ENCODE data around the gene PKNOX1.
A peak's percentile ranks its signal among the peaks of the same experiment; 100 is the strongest.
"Not testable (repeated sequence)": the region's sequence is repeated elsewhere in the genome, so short reads cannot be mapped to it uniquely, and the experiment has no call there.

The PKNOX1 gene

GRCh38 chr21:42956824-42957630 is 17.3 kb upstream of the PKNOX1 start:
- no peak for DNase-seq

GRCh38 chr21:42958122-42958521 is 16.2 kb upstream of the PKNOX1 start:
- DNase-seq = not testable (repeated sequence)

GRCh38 chr21:42959728-42960127 is 14.6 kb upstream of the PKNOX1 start:
- DNase-seq = no peak

- no peak for DNase-seq
Observed at GRCh38 chr21:42962380-42963007, 11.9 kb upstream of the PKNOX1 start.

- DNase-seq = no peak
Observed at GRCh38 chr21:42964086-42964485, 10.3 kb upstream of the PKNOX1 start.

GRCh38 chr21:42964546-42965210 is 9.7 kb upstream of the PKNOX1 start:
- no peak for DNase-seq

- no peak for DNase-seq
Observed at GRCh38 chr21:42965211-42965560, 9.2 kb upstream of the PKNOX1 start.

- DNase-seq = not testable (repeated sequence)
Observed at GRCh38 chr21:42967616-42968015, 6.7 kb upstream of the PKNOX1 start.

GRCh38 chr21:42969193-42969600 is 5.2 kb upstream of the PKNOX1 start:
- no peak for DNase-seq

GRCh38 chr21:42970946-42971653 is 3.3 kb upstream of the PKNOX1 start:
- no peak for DNase-seq

GRCh38 chr21:42971897-42972275 is 2.5 kb upstream of the PKNOX1 start:
- DNase-seq = no peak

GRCh38 chr21:42973309-42973990 is 912 bp upstream of the PKNOX1 start:
- DNase-seq = no peak

GRCh38 chr21:42974832-42975820 is 764 bp downstream of the PKNOX1 start:
- peak; percentile 75 for DNase-seq

- no peak for DNase-seq
Observed at GRCh38 chr21:42975886-42976608, 1.7 kb downstream of the PKNOX1 start.

- no peak for DNase-seq
Observed at GRCh38 chr21:42980312-42981213, 6.2 kb downstream of the PKNOX1 start.

- DNase-seq = no peak
Observed at GRCh38 chr21:42981214-42981523, 6.8 kb downstream of the PKNOX1 start.

- DNase-seq = no peak
Observed at GRCh38 chr21:42981862-42982261, 7.5 kb downstream of the PKNOX1 start.

- DNase-seq = no peak
Observed at GRCh38 chr21:42983103-42983502, 8.7 kb downstream of the PKNOX1 start.

- no peak for DNase-seq
Observed at GRCh38 chr21:42983869-42984268, 9.5 kb downstream of the PKNOX1 start.

All from activated CD4-positive, CD25-positive, alpha-beta regulatory T cell treated with anti-CD3 and anti-CD28 coated beads, Interleukin-2, amount 50 U/mL, for 72 hours (primary cell).